Kidney epithelial cell (primary cell): Measurements from ENCODE around the gene SH3RF3. TPM values are rescaled to one million over a fixed set of nuclear protein-coding genes. Genes with fewer than 3 reads are reported as not detected.

Experiments
- DNase-seq: peaks from one replicate; pipeline ENCODE4 v3.0.0-alpha.2; 2010; ENCODE audit warnings: low read depth
- H3K27me3 ChIP-seq: 2 replicates; pipeline ENCODE4 v1.6.0; 2011; ENCODE audit warnings: low read length; ENCODE audit not compliant: control insufficient read depth, insufficient read depth
- H3K36me3 ChIP-seq: 2 replicates; pipeline ENCODE4 v1.5.1; 2011; ENCODE audit warnings: low read length; ENCODE audit not compliant: control insufficient read depth, insufficient read depth
- H3K4me3 ChIP-seq: 2 replicates; pipeline ENCODE4 v1.5.1; 2011; ENCODE audit warnings: low read depth, mild to moderate bottlenecking, control low read depth, low read length
- total RNA-seq: library from RNA; depleted of rRNA; stranded (reverse); fragments of >200 nt; gene quantifications from 2 replicates; pipeline ENCODE4 v1.2.3, GENCODE V29; 2015
- TF ChIP-seq, protein P1 (sequence below): IDR thresholded peaks from 2 replicates; pipeline ENCODE4 v1.5.1; 2011; ENCODE audit warnings: mild to moderate bottlenecking, moderate library complexity, low read length, control low read depth, inconsistent platforms; ENCODE audit not compliant: insufficient read depth, poor library complexity, severe bottlenecking

The SH3RF3 gene
- total RNA-seq, 1 donor from 2014 or later: 9.6 TPM

DNA sequence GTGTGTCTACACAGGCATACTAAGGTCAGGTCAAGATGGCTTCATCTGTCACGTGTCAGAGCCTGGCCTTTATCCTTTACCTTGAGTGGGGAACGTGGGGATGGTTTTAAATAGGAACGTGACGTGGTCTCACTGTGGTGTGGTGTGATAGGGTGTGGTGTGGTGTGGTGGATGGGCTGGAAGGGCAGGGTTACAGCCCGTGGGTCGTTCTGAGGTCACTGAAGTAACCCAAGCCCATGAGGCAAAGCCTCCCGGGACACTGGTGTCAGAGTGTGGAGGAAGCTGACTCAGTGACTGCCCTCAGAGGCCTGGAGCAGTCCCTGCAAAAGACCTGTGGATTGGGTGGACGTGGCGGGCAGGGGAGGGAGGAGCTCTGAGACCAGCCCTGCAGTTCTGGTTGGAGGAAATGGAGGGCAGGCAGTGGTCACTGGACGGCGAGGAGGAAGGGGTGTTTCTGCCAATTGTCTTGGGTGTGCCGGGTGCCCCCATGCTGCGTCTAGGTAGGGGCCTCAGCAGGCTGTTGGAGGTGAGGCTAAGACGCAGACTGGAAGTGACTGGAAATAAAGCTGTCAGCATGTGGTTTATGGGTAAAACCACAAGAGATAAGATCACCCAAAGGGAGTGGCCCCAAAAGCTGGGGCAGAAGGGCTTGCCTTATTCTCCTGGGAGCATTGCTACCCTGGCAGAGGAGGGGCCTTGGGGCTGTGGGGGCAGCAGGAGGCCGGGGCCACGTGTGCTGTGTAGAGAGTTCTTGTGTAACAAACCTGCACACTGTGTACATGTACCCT, 84.8 kb downstream of the SH3RF3 start:
- peak; percentile 53 for DNase-seq
- Histone ChIP-seq H3K27me3 (peaks cover 5% of the 10 kb centered on the region), H3K36me3 (no peaks in the 10 kb centered on the region), H3K4me3 (no peak overlapping the region)
- TF ChIP-seq, protein P1, sequence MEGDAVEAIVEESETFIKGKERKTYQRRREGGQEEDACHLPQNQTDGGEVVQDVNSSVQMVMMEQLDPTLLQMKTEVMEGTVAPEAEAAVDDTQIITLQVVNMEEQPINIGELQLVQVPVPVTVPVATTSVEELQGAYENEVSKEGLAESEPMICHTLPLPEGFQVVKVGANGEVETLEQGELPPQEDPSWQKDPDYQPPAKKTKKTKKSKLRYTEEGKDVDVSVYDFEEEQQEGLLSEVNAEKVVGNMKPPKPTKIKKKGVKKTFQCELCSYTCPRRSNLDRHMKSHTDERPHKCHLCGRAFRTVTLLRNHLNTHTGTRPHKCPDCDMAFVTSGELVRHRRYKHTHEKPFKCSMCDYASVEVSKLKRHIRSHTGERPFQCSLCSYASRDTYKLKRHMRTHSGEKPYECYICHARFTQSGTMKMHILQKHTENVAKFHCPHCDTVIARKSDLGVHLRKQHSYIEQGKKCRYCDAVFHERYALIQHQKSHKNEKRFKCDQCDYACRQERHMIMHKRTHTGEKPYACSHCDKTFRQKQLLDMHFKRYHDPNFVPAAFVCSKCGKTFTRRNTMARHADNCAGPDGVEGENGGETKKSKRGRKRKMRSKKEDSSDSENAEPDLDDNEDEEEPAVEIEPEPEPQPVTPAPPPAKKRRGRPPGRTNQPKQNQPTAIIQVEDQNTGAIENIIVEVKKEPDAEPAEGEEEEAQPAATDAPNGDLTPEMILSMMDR: no peak

GRCh38 chr2:109214651-109215371, 85.8 kb downstream of the SH3RF3 start:
- Histone ChIP-seq H3K36me3 (no peaks in the 10 kb centered on the region), H3K4me3 (no peak overlapping the region), H3K27me3 (peaks cover 5% of the 10 kb centered on the region)
- DNase-seq: no peak
- TF ChIP-seq, protein P1: no peak

- Histone ChIP-seq H3K36me3 (no peaks in the 10 kb centered on the region), H3K4me3 (no peak overlapping the region), H3K27me3 (peaks cover 5% of the 10 kb centered on the region)
- DNase-seq: no peak
- TF ChIP-seq, protein P1: no peak
Measured at GRCh38 chr2:109215866-109216265, 86.9 kb downstream of the SH3RF3 start.

GRCh38 chr2:109216332-109216731, 87.3 kb downstream of the SH3RF3 start:
- no peak for DNase-seq
- H3K27me3 ChIP-seq: peaks cover 5% of the 10 kb centered on the region
- TF ChIP-seq, protein P1: no peak

DNA sequence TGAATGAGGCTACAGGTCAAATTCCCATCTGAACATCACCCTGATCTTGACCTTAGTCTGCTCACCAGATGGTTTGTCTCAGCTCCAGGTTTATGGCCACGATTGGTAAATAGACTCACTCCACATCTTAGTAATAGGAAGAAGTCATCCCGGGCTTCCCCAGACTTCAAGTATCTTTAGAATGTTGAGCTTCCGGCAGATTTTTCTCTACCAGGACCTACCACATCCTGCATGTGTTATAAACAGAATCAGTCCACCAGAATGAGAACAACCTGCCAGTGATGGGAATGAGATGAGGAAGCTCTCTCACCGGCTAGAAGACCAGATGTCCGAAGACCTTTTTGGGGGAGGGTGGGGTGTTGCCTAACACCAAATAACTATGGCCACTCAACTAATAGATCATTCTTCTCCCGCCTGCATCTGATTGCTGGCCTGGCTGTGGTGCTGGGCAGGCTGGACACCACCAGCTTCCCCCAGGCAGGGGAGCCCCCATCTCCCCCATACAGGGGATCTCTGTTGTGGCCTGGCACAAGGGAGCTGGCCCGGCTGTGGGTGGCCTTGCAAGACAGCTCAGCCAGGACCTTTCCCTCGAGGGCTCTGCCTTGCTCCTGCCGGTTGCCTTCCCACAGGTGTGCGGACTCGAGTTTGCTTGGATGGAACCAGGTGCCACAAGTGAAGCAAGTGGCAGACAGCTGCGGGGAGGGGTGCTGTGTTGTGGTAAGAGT, 88.5 kb downstream of the SH3RF3 start:
- DNase-seq: no peak
- peaks cover 5% of the 10 kb centered on the region for H3K27me3 ChIP-seq
- TF ChIP-seq, protein P1: no peak

More at GRCh38 chr2:109216332-109216731, 87.3 kb downstream of the SH3RF3 start:
- no peak overlapping the region for H3K4me3 ChIP-seq
- H3K36me3 ChIP-seq: no peaks in the 10 kb centered on the region

More for the DNA sequence above, 88.5 kb downstream of the SH3RF3 start:
- H3K36me3 ChIP-seq: no peaks in the 10 kb centered on the region
- H3K4me3 ChIP-seq: no peak overlapping the region
